Keratinocyte (primary cell): ENCODE measurements around the gene MYL5. TPM values are rescaled to one million over a fixed set of nuclear protein-coding genes. Genes with fewer than 3 reads are reported as not detected.

Experiments used
- DNase-seq: peaks from one replicate; pipeline ENCODE4 v3.0.0-alpha.2; 2011; ENCODE audit warnings: low read depth, missing footprints, low spot score
- FAIRE-seq: peaks from 2 replicates; lab custom pipeline; 2011; peaks lifted over from hg19 to GRCh38; lab: Jason Lieb, UNC
- H2AFZ ChIP-seq: 2 replicates; pipeline ENCODE4 v1.6.0; 2012; ENCODE audit warnings: low read length, control low read depth, inconsistent platforms; ENCODE audit not compliant: control insufficient read depth
- H3K27ac ChIP-seq: 2 replicates; pipeline ENCODE4 v1.5.1; 2011; ENCODE audit warnings: low read length; ENCODE audit not compliant: control insufficient read depth, insufficient read depth
- H3K27me3 ChIP-seq: 3 replicates; pipeline ENCODE4 v1.6.0; 2011; ENCODE audit warnings: low read length; ENCODE audit not compliant: control insufficient read depth, insufficient read depth; ENCODE audit errors: extremely low read depth
- H3K36me3 ChIP-seq, 2 experiments: 2 replicates in 1 of 2; 3 replicates in 1 of 2; pipeline ENCODE4 v1.5.1; 2011; ENCODE audit warnings: low read length in 2 of 2, mild to moderate bottlenecking in 1 of 2; ENCODE audit not compliant: control insufficient read depth in 2 of 2, insufficient read depth in 2 of 2; ENCODE audit errors: extremely low read depth in 1 of 2
- H3K4me1 ChIP-seq: 3 replicates; pipeline ENCODE4 v1.5.1; 2011; ENCODE audit warnings: low read length; ENCODE audit not compliant: control insufficient read depth, insufficient read depth; ENCODE audit errors: extremely low read depth
- H3K4me2 ChIP-seq: 3 replicates; pipeline ENCODE4 v1.6.0; 2011; ENCODE audit warnings: low read depth, low read length; ENCODE audit not compliant: control insufficient read depth, insufficient read depth; ENCODE audit errors: extremely low read depth
- H3K4me3 ChIP-seq, 3 experiments: fragments of 200-600 bp in 1 of 3; sonication (generic) in 1 of 3; 2 replicates in 2 of 3; 3 replicates in 1 of 3; pipeline ENCODE4 v1.5.1; 2011 to 2016; ENCODE audit warnings: low read length in 3 of 3, mild to moderate bottlenecking in 3 of 3, control low read depth in 2 of 3, inconsistent platforms in 1 of 3, low read depth in 1 of 3, mixed read lengths in 1 of 3, mixed run types in 1 of 3, moderate library complexity in 1 of 3; ENCODE audit not compliant: control insufficient read depth in 2 of 3, insufficient read depth in 2 of 3; ENCODE audit errors: extremely low read depth in 1 of 3
- H3K79me2 ChIP-seq: 2 replicates; pipeline ENCODE4 v1.6.0; 2012; ENCODE audit warnings: low read length; ENCODE audit not compliant: control insufficient read depth, insufficient read depth
- H3K9ac ChIP-seq: 3 replicates; pipeline ENCODE4 v1.6.0; 2011; ENCODE audit warnings: low read length; ENCODE audit not compliant: control insufficient read depth, insufficient read depth; ENCODE audit errors: extremely low read depth
- H3K9me1 ChIP-seq: 3 replicates; pipeline ENCODE4 v1.6.0; 2011; ENCODE audit warnings: low read length; ENCODE audit not compliant: control insufficient read depth, insufficient read depth; ENCODE audit errors: extremely low read depth
- H3K9me3 ChIP-seq: 2 replicates; pipeline ENCODE4 v1.5.1; 2012; ENCODE audit warnings: low read depth, low read length; ENCODE audit not compliant: control insufficient read depth
- H4K20me1 ChIP-seq: 3 replicates; pipeline ENCODE4 v1.6.0; 2011; ENCODE audit warnings: low read length; ENCODE audit not compliant: control insufficient read depth, insufficient read depth; ENCODE audit errors: extremely low read depth
- EZH2 ChIP-seq: IDR thresholded peaks from one replicate; pipeline ENCODE4 v1.6.1; 2012; ENCODE audit warnings: inconsistent platforms, mild to moderate bottlenecking, low read length, moderate library complexity
- dilution Hi-C: fragments of 300-500 bp; cut with MboI; formaldehyde crosslinking; loops from one replicate; pipeline ENCODE4 v1.7.0; 2020; ENCODE audit warnings: low sequenced_read_pairs; ENCODE audit not compliant: extremely low pct_ligation_motif_present
- polyA plus RNA-seq, 5 experiments: library from polyadenylated mRNA; depleted of rRNA in 3 of 5; stranded (reverse) in 3 of 5; stranded (forward) in 1 of 5; unstranded in 1 of 5; fragments of >200 nt; gene quantifications; 1 replicate in 1 of 5; 2 replicates in 3 of 5; 3 replicates in 1 of 5; pipeline versions ENCODE4 v1.2.1 to v1.2.3, GENCODE V29; 2011 to 2012; ENCODE audit warnings: missing spikeins in 2 of 5, low read depth in 1 of 5, low replicate concordance in 1 of 5
- TF ChIP-seq, protein P1 (sequence below), 3 experiments: IDR thresholded peaks in 1 of 3; conservative IDR thresholded peaks in 1 of 3; optimal IDR thresholded peaks in 1 of 3; 2 replicates in 2 of 3; 3 replicates in 1 of 3; pipeline versions ENCODE3 to v1.5.1; 2011; ENCODE audit warnings: low read length in 3 of 3, mild to moderate bottlenecking in 3 of 3, moderate library complexity in 2 of 3, control low read depth in 1 of 3, inconsistent platforms in 1 of 3; ENCODE audit not compliant: insufficient read depth in 2 of 3; ENCODE audit errors: extremely low read depth in 1 of 3

MYL5 gene
- polyA plus RNA-seq, 1 donor (not counting 4 experiments of a cell fraction or from before 2014, with no cell fraction given) = 8.0 TPM

DNA sequence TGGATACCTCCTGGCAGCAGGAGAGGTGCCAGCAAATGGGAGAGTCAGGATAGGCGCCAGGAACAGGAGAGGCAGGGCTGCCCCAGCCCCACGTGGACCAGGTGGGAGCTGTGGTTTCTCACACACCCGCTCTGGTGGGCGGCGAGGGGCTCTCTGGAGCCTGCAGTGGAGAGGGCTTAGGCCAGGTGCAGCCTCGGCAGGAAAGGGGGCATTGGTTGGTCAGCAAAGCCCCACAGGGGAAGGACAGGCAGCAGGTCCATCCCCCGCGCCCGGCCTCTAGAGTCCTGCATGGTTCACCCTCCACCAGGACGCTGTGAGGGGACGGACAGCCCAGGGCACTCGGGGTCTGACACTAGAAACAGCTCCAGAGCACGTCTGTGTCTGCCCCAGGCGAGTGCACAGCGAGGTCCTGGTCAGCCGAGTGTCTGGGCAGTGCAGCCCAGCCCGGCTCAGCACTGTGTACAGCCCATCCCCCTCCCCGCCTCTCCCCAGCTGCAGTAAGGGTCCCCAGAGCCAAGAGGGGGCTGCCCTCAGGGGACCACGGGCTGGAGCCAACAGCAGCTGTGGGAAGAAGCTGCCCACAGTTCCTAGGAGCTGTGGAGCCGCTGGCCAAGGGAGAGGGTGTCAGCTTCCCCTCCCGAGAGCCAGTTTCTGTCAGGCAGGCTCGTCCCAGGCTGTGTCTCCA is 8.4 kb upstream of the MYL5 start:
- Histone ChIP-seq H2AFZ (no peak overlapping the region), H3K79me2 (no peaks in the 10 kb centered on the region), H3K36me3 (peaks cover 1 to 3% of the 10 kb centered on the region in 2 experiments), H3K4me1 (no peaks in the 10 kb centered on the region), H3K27me3 (peaks cover 18% of the 10 kb centered on the region), H3K9ac (no peak overlapping the region), H3K4me2 (no peak overlapping the region), H4K20me1 (no peaks in the 10 kb centered on the region), H3K9me1 (no peaks in the 10 kb centered on the region), H3K4me3 (no peak overlapping the region), H3K27ac (no peak overlapping the region), H3K9me3 (no peaks in the 10 kb centered on the region)
- no peak for DNase-seq
- TF ChIP-seq EZH2 = no peak
- TF ChIP-seq, protein P1, sequence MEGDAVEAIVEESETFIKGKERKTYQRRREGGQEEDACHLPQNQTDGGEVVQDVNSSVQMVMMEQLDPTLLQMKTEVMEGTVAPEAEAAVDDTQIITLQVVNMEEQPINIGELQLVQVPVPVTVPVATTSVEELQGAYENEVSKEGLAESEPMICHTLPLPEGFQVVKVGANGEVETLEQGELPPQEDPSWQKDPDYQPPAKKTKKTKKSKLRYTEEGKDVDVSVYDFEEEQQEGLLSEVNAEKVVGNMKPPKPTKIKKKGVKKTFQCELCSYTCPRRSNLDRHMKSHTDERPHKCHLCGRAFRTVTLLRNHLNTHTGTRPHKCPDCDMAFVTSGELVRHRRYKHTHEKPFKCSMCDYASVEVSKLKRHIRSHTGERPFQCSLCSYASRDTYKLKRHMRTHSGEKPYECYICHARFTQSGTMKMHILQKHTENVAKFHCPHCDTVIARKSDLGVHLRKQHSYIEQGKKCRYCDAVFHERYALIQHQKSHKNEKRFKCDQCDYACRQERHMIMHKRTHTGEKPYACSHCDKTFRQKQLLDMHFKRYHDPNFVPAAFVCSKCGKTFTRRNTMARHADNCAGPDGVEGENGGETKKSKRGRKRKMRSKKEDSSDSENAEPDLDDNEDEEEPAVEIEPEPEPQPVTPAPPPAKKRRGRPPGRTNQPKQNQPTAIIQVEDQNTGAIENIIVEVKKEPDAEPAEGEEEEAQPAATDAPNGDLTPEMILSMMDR (optimal IDR thresholded peaks at IDR 0.05 in 1 of 3, IDR thresholded peaks at IDR 0.05 in 1 of 3, conservative IDR thresholded peaks at IDR 0.05 in 1 of 3; ENCODE audit: extremely low read depth in 1 of 3, insufficient read depth in 2 of 3, low read length in 3 of 3) = no peak
- no peak for FAIRE-seq
- dilution Hi-C loops = no loop called here

DNA sequence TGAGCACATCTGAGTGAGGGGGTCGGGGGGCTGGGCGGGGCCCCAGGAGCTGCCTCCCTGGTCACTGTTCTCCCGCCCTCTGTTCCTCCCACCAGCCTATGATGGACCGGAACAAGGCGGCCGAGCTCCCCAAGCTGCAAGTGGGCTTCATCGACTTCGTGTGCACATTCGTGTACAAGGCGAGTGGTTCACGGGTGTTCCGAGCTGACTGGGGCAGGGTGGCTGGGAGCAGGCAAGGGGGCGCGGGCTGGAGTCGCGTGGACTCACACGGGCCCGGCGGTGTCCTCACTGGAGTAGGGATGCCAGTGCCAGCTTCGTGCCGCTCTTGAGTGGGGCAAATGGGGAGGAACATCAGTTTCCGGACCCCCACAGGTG is 7.9 kb upstream of the MYL5 start:
- no peak overlapping the region for H3K27ac ChIP-seq
- H3K9ac ChIP-seq = no peak overlapping the region
- H3K79me2 ChIP-seq = no peaks in the 10 kb centered on the region
- no peaks in the 10 kb centered on the region for H4K20me1 ChIP-seq
- H3K27me3 ChIP-seq = peaks cover 18% of the 10 kb centered on the region
- peaks cover 4 to 5% of the 10 kb centered on the region in 2 experiments for H3K36me3 ChIP-seq
- H3K9me3 ChIP-seq = no peaks in the 10 kb centered on the region
- FAIRE-seq (no peak), DNase-seq (no peak)
- dilution Hi-C loops = no loop called here
- no peaks in the 10 kb centered on the region for H3K4me1 ChIP-seq
- H3K4me2 ChIP-seq = no peak overlapping the region
- no peak for TF ChIP-seq EZH2
- TF ChIP-seq, protein P1 (optimal IDR thresholded peaks at IDR 0.05 in 1 of 3, IDR thresholded peaks at IDR 0.05 in 1 of 3, conservative IDR thresholded peaks at IDR 0.05 in 1 of 3; ENCODE audit: extremely low read depth in 1 of 3, insufficient read depth in 2 of 3, low read length in 3 of 3) = no peak
- H3K9me1 ChIP-seq = no peaks in the 10 kb centered on the region
- no peak overlapping the region for H2AFZ ChIP-seq
- no peak overlapping the region for H3K4me3 ChIP-seq
